Calu3 (cell line): ENCODE measurements around the gene TAPBPL. TPM values are rescaled to one million over a fixed set of nuclear protein-coding genes. Genes with fewer than 3 reads are reported as not detected.
"Not testable (repeated sequence)": the region's sequence is repeated elsewhere in the genome, so short reads cannot be mapped to it uniquely, and the experiment has no call there.

Experiments used
- BruUV-seq: library from RNA; stranded (reverse); fragments of 400-500 nt; replicated peaks from 2 replicates; lab custom pipeline; 2021; lab: Mats Ljungman, UMichigan
- CTCF ChIA-PET: fragments of 300-600 bp; sonication (Branson Sonifier 250); formaldehyde crosslinking; loops from one replicate; lab custom pipeline; 2022; ENCODE audit warnings: antibody characterized with exemption; lab: Charles Lee
- DNase-seq: peaks from one replicate; pipeline ENCODE4 v3.0.0; 2022
- H3K27ac Mint-ChIP-seq: one replicate; pipeline ENCODE4 v1.8.0; 2022; ENCODE audit warnings: mixed read lengths; ENCODE audit not compliant: unreplicated experiment
- H3K27me3 Mint-ChIP-seq: one replicate; pipeline ENCODE4 v1.8.0; 2022; ENCODE audit warnings: mixed read lengths; ENCODE audit not compliant: unreplicated experiment
- H3K36me3 Mint-ChIP-seq: one replicate; pipeline ENCODE4 v1.8.0; 2022; ENCODE audit warnings: mild to moderate bottlenecking, moderate library complexity, mixed read lengths; ENCODE audit not compliant: insufficient read depth, unreplicated experiment
- H3K4me1 Mint-ChIP-seq: one replicate; pipeline ENCODE4 v1.8.0; 2022; ENCODE audit warnings: mild to moderate bottlenecking, low read depth, mixed read lengths; ENCODE audit not compliant: unreplicated experiment
- H3K4me3 Mint-ChIP-seq: one replicate; pipeline ENCODE4 v1.8.0; 2022; ENCODE audit warnings: mild to moderate bottlenecking, low read depth, moderate library complexity, mixed read lengths; ENCODE audit not compliant: unreplicated experiment
- H3K9me3 Mint-ChIP-seq: one replicate; pipeline ENCODE4 v1.8.0; 2022; ENCODE audit warnings: low read depth, mixed read lengths; ENCODE audit not compliant: unreplicated experiment
- CTCF ChIP-seq: fragments of 200-600 bp; IDR thresholded peaks from one replicate; pipeline ENCODE4 v1.8.0; 2022; ENCODE audit warnings: antibody characterized with exemption; ENCODE audit not compliant: unreplicated experiment
- intact Hi-C: fragments of 100-400 bp; cut with micrococcal nuclease; formaldehyde crosslinking; loops from one replicate; pipeline ENCODE4 v1.10.0; 2022; ENCODE audit not compliant: unreplicated experiment
- total RNA-seq: library from RNA; stranded (reverse); gene quantifications from 2 replicates; pipeline ENCODE4 v1.2.3, GENCODE V29; 2022

The TAPBPL gene
- total RNA-seq, 1 experiment from 2014 or later: 28.0 TPM

- CTCF ChIA-PET: no interaction called here
- Mint-ChIP-seq H3K4me1 (no peaks in the 10 kb centered on the region), H3K9me3 (no peaks in the 10 kb centered on the region), H3K27ac (no peak overlapping the region), H3K4me3 (no peak overlapping the region), H3K36me3 (peaks cover 17% of the 10 kb centered on the region), H3K27me3 (no peaks in the 10 kb centered on the region)
- intact Hi-C loops: no loop called here
- no TSS peak for BruUV-seq
- DNase-seq: no peak
- TF ChIP-seq CTCF: no peak
These were observed 36.4 kb downstream of the TAPBPL start for GRCh38 chr12:6488240-6488639.

GRCh38 chr12:6489449-6489848 is 37.6 kb downstream of the TAPBPL start:
- CTCF ChIA-PET: interaction anchor here (0.7 kb wide), 1 partner anchor 310 kb away, joined by 3 read pairs; no protein-coding TSS in a partner anchor
- BruUV-seq: no TSS peak
- Mint-ChIP-seq H3K4me3 (no peak overlapping the region), H3K27me3 (no peaks in the 10 kb centered on the region), H3K4me1 (no peaks in the 10 kb centered on the region), H3K9me3 (no peaks in the 10 kb centered on the region), H3K36me3 (peaks cover 29% of the 10 kb centered on the region), H3K27ac (no peak overlapping the region)
- intact Hi-C loops: no loop called here
- no peak for TF ChIP-seq CTCF
- no peak for DNase-seq

GRCh38 chr12:6490673-6491072 is 38.8 kb downstream of the TAPBPL start:
- H3K27me3 Mint-ChIP-seq, H3K9me3 Mint-ChIP-seq, intact Hi-C loops, BruUV-seq, H3K4me3 Mint-ChIP-seq, H3K4me1 Mint-ChIP-seq, H3K27ac Mint-ChIP-seq, CTCF ChIA-PET, DNase-seq: not testable (repeated sequence)
- peaks cover 39% of the 10 kb centered on the region for H3K36me3 Mint-ChIP-seq

- Mint-ChIP-seq H3K4me3 (peak within 1 kb of the TSS; percentile 95), H3K4me1 (no peaks in the 10 kb centered on the region), H3K9me3 (no peaks in the 10 kb centered on the region), H3K27ac (peak within 1 kb of the TSS; percentile 96), H3K27me3 (no peaks in the 10 kb centered on the region), H3K36me3 (peaks cover 48% of the 10 kb centered on the region)
- peak; percentile 98 for DNase-seq
- intact Hi-C loops: no loop called here
- TSS peak; percentile 96 for BruUV-seq
- TF ChIP-seq CTCF: no peak
- CTCF ChIA-PET: interaction anchor here (0.6 to 1.2 kb wide), 4 partner anchors 28 to 196 kb away, joined by 3 to 9 read pairs (median 4); partner anchors contain the start of gene ZNF384
These were observed 41.1 kb downstream of the TAPBPL start, which contains the start of gene MRPL51 for GRCh38 chr12:6492838-6493496. Gene MRPL51 (minus strand): TSS chr12:6493262. CDS start chr12:6493136, 126 bp downstream.
